ENCODE results near the gene DENND6B.

Gene DENND6B

GRCh38 chr22:50289942-50290630 is 36.7 kb downstream of the DENND6B start:
- no peak for DNase-seq

GRCh38 chr22:50289151-50289941 is 37.5 kb downstream of the DENND6B start:
- DNase-seq = no peak

- no peak for DNase-seq
Observed at GRCh38 chr22:50287731-50288130, 39.1 kb downstream of the DENND6B start.

- DNase-seq = no peak
Observed at GRCh38 chr22:50286701-50287318, 40.0 kb downstream of the DENND6B start.

- no peak for DNase-seq
Observed at GRCh38 chr22:50286275-50286674, 40.5 kb downstream of the DENND6B start.

- DNase-seq = no peak
Observed at GRCh38 chr22:50285568-50286229, 41.1 kb downstream of the DENND6B start.

GRCh38 chr22:50284479-50284878 is 42.3 kb downstream of the DENND6B start:
- DNase-seq = no peak

- DNase-seq = no peak
Observed at GRCh38 chr22:50283821-50284220, 43.0 kb downstream of the DENND6B start.

- DNase-seq = no peak
Observed at GRCh38 chr22:50282361-50283155, 44.3 kb downstream of the DENND6B start.

- DNase-seq = no peak
Observed at GRCh38 chr22:50281957-50282356, 44.9 kb downstream of the DENND6B start.

- no peak for DNase-seq
Observed at GRCh38 chr22:50281384-50281760, 45.4 kb downstream of the DENND6B start.

- DNase-seq = no peak
Observed at GRCh38 chr22:50280708-50281383, 46.0 kb downstream of the DENND6B start.

- DNase-seq = no peak
Observed at GRCh38 chr22:50280022-50280707, 46.6 kb downstream of the DENND6B start.

- no peak for DNase-seq
Observed at GRCh38 chr22:50278956-50279619, 47.7 kb downstream of the DENND6B start.

- no peak for DNase-seq
Observed at GRCh38 chr22:50278461-50278860, 48.4 kb downstream of the DENND6B start.

- no peak for DNase-seq
Observed at GRCh38 chr22:50277761-50278160, 49.1 kb downstream of the DENND6B start.

GRCh38 chr22:50276143-50276542 is 50.7 kb downstream of the DENND6B start:
- peak in 55 of 56 donors; percentile 29 to 94 (median 82) for DNase-seq

GRCh38 chr22:50275181-50276055 is 51.4 kb downstream of the DENND6B start:
- DNase-seq = peak in 3 of 56 donors; percentile 22 to 37 (median 24)
